ENCODE data around the gene SOBP.

Gene SOBP

GRCh38 chr6:107617341-107617932, 127.5 kb downstream of the SOBP start:
- no peak for DNase-seq (ENCODE audit: low read depth in 2 of 2)

GRCh38 chr6:107618672-107619071, 128.8 kb downstream of the SOBP start:
- DNase-seq (ENCODE audit: low read depth in 2 of 2): peak; percentile 8 to 10

GRCh38 chr6:107620732-107621131, 130.8 kb downstream of the SOBP start:
- no peak for DNase-seq (ENCODE audit: low read depth in 2 of 2)

GRCh38 chr6:107621229-107621937, 131.5 kb downstream of the SOBP start:
- no peak for DNase-seq (ENCODE audit: low read depth in 2 of 2)

- no peak for DNase-seq (ENCODE audit: low read depth in 2 of 2)
These were observed 132.4 kb downstream of the SOBP start for GRCh38 chr6:107622269-107622668.

- DNase-seq (ENCODE audit: low read depth in 2 of 2): no peak
These were observed 134.1 kb downstream of the SOBP start for GRCh38 chr6:107624050-107624449.

- DNase-seq (ENCODE audit: low read depth in 2 of 2): no peak
These were observed 134.6 kb downstream of the SOBP start for GRCh38 chr6:107624541-107624940.

- no peak for DNase-seq (ENCODE audit: low read depth in 2 of 2)
These were observed 135.3 kb downstream of the SOBP start for GRCh38 chr6:107625264-107625663.

- no peak for DNase-seq (ENCODE audit: low read depth in 2 of 2)
These were observed 136.7 kb downstream of the SOBP start for GRCh38 chr6:107626645-107627044.

- DNase-seq (ENCODE audit: low read depth in 2 of 2): no peak
These were observed 138.1 kb downstream of the SOBP start for GRCh38 chr6:107627969-107628368.

GRCh38 chr6:107628878-107629277, 139.0 kb downstream of the SOBP start:
- DNase-seq (ENCODE audit: low read depth in 2 of 2): no peak

- DNase-seq (ENCODE audit: low read depth in 2 of 2): no peak
These were observed 139.7 kb downstream of the SOBP start for GRCh38 chr6:107629548-107630129.

- no peak for DNase-seq (ENCODE audit: low read depth in 2 of 2)
These were observed 140.5 kb downstream of the SOBP start for GRCh38 chr6:107630348-107630977.

- no peak for DNase-seq (ENCODE audit: low read depth in 2 of 2)
These were observed 142.6 kb downstream of the SOBP start for GRCh38 chr6:107632381-107633136.

GRCh38 chr6:107633680-107634323, 143.9 kb downstream of the SOBP start:
- no peak for DNase-seq (ENCODE audit: low read depth in 2 of 2)

- DNase-seq (ENCODE audit: low read depth in 2 of 2): no peak
These were observed 144.6 kb downstream of the SOBP start for GRCh38 chr6:107634324-107635056.

GRCh38 chr6:107635057-107635515, 145.2 kb downstream of the SOBP start:
- DNase-seq (ENCODE audit: low read depth in 2 of 2): no peak

- no peak for DNase-seq (ENCODE audit: low read depth in 2 of 2)
These were observed 146.6 kb downstream of the SOBP start for GRCh38 chr6:107636486-107636885.

GRCh38 chr6:107637316-107638315, 147.7 kb downstream of the SOBP start:
- DNase-seq (ENCODE audit: low read depth in 2 of 2): no peak

All from stimulated activated CD8-positive, alpha-beta memory T cell treated with anti-CD3 and anti-CD28 coated beads, Interleukin-7, amount 100 ng/mL, for 4 hours (primary cell).